Measurements from ENCODE around the gene SPINT1.

- TF ChIP-seq FOXP2 (optimal IDR thresholded peaks at IDR 0.05; ENCODE audit: control extremely low read depth, extremely low read length, insufficient read depth) = no peak
- no peak for TF ChIP-seq EZH2 (IDR thresholded peaks at IDR 0.05)
- TF ChIP-seq POLR2AphosphoS5 (IDR thresholded peaks at IDR 0.05; ENCODE audit: borderline replicate concordance, low read depth, low read length) = no peak
These were observed 35.8 kb downstream of the SPINT1 start for GRCh38 chr15:40879609-40880008.
